C1 segment of cervical spinal cord (tissue), 14 donors: ENCODE data around the gene TMEM156.
"Not testable (repeated sequence)": the region's sequence is repeated elsewhere in the genome, so short reads cannot be mapped to it uniquely, and the experiment has no call there.

Source experiments
- DNase-seq, 14 donors: peaks; one replicate each; lab custom pipeline; 2025; lab: John Stamatoyannopoulos, UW

Gene TMEM156

DNA sequence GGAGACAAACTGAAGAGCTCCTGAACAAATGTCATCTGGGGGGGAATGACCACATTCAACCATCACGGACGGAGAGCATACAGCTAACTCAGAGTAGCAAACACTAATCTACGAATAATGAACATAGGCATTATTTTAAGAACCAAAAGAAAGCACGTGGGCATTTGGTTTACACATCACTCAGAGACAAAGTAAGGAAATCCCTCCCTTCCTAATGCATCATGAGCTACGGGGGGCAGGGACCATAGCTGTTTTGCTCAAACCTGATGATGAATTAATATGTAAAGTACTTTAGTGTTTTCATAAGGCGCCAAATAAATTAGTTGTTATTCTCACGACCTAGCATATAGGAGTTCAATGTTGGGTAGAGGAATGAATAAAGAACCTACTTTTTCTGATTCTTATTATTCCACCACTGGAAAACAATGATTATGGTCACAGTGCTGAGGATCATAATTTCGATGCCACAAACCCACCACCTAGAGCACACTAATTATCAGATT lies 11.7 kb upstream of the TMEM156 start:
- DNase-seq: peak in 2 of 14 donors; percentile 6 to 33

- DNase-seq: peak in 2 of 14 donors; percentile 35 to 57
Measured at GRCh38 chr4:39043058-39043860, 11.1 kb upstream of the TMEM156 start.

DNA sequence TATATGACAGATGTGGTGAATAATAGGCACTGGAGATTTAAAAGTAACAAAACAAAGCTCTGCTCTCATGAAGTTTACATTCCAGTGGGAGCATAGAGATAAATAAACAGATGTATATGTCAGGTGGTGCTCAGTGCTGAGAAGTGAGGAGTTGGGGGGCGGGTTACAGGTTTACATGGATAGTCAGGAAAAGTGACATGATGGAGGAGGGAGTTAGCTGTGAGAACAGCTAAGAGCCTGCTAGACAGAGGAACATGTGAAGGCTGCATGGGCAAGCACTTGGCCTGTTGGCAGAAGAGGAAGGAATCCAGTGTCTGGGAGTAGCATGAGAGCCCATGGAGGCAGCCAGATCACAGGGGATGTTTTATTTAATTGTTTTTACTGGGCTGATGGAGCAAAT lies 10.2 kb upstream of the TMEM156 start:
- DNase-seq: peak in 6 of 14 donors; percentile 9 to 41 (median 28)

- no peak for DNase-seq
Measured at GRCh38 chr4:39039108-39039507, 6.9 kb upstream of the TMEM156 start.

DNA sequence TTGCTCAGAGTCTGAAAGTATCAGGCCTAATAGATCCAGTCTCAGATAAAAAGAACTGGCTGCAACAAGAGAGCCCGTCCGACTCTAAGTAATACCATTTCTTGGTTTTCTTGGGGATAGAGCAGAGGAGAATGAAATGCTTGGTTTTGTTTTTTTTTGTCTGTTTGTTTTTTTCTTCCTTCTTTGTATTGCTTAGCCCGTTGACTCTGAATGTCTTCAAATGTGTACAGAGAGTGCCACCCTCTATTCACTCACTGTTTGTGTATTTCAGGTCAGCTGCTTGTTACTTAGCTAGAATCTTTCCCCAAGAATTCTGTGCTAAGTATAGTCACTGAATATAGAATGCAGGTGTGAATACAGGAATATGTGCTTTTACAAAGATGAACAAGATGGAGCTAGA lies 5.7 kb upstream of the TMEM156 start:
- DNase-seq: no peak

- DNase-seq: peak in 1 of 14 donors; percentile 9
Measured at GRCh38 chr4:39037491-39037825, 5.2 kb upstream of the TMEM156 start.

DNA sequence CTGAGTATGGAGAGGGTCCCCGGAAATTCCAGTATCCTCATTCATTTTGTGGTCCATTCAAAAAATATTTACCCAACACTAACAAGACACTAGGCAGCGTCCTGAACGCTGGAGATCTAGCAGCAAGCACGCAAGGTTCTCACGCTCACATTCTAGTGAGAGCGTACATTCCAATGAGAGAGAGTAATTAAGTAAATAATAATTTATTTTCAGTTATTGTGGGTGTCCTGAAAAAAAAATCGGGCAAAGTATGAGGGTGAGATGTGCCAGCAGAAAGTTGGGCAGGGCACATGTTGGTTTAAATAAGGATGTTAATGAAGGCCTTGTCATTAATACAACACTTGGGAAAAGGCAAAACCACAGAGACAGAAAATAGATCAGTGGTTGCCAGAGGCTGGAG lies 4.0 kb upstream of the TMEM156 start:
- no peak for DNase-seq

- DNase-seq: not testable (repeated sequence)
Measured at GRCh38 chr4:39031590-39032020, 604 bp downstream of the TMEM156 start.

DNA sequence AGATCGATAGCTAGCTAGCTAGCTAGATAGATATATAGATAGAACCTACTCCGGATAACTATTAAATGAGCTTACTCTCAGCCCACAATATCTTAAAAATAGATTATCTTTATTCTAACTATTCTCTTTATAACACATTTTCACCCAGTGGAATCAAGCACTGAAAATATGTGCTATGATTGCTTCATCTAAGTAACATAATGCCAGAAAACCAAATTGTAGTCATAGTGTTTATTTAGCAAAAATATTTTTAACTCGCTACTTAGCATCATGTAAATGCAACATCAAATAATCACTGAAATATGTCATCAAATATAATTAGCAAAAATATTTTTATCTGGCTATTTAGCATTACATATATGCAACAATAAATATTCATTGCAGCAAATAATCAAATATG lies 1.5 kb downstream of the TMEM156 start:
- DNase-seq: no peak

DNA sequence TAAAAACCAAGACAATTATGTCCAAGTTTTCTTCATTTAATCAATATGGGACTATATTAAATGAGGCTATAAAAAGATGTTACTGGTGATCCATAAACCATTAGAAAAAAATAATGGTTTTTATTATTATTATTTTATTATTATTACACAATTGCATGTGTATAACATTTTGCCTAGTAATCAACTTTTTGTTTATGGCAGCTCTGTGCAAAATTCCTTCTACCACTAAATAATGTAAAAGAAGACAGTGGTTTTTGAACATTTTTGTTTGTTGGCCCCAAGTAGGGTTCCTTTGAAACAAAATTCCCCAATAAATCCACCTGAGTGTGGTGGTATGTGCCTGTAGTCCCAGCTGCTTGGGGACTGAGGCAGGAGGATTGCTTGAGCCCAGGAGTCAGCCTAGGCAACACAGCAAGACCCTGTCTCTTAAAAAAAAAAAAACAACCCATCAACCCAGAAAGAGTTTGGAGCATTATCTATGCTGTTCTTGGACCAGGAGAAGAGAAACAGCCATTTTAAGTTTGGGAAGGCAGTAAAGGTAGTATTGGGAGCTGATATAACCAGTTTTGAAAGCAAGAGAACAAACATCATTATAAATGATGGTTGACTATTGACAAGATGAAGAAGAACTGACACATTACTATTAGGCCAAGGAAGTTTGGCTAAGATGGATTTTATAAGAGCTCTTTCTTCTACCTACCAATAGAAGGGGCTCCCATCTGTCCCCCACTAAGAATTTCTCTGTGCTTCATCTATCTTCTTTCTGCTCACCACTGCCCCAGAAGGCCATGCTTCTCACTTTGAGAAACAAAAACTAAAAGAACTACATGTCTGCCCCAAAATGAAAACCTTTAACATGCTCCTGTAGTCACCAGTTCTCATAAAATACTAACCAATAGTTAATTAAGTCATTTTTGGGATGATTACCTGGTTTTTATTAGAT lies 2.2 kb downstream of the TMEM156 start:
- no peak for DNase-seq

GRCh38 chr4:39026096-39026495 lies 6.1 kb downstream of the TMEM156 start:
- no peak for DNase-seq

GRCh38 chr4:39025552-39026085 lies 6.6 kb downstream of the TMEM156 start:
- DNase-seq: no peak

DNA sequence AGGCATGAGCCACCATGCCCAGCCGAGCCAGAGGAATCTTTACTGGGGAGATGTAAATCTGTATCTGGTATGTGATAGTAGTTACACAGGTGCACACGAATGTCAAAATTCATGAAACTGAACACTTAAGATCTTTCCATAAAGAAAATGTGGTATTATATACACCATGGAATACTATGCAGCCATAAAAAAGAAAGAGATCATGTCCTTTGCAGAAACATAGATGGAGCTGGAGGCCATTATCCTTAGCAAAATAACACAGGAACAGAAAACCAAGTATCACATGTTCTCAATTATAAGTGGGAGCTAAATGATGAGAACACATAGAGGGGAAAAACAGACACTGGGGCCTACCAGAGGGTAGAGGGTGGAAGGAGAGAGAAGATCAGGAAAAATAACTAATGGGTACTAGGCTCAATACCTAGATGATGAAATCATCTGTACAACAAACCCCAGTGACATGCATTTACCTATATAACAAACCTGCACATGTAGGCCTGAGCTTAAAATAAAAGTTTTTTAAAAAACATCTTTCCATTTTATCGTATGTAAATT lies 7.8 kb downstream of the TMEM156 start:
- no peak for DNase-seq

DNA sequence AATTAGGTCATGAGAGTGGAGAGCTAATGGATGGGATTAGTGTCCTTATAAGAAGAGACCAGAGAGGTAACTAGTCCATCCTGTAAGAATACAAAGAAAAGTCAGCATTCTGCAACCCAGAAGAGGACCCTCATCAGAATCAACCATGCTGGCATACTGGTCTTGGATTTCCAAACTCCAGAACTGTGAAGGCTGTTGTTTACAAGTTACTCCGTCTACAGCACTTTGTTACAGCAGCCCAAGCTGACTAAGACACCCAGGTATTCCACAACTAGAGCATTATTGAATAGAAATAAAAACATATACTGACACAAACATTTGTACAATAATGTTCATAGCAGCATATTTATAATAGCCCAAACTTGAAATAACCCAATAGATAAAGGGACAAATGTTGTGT lies 9.2 kb downstream of the TMEM156 start:
- DNase-seq: no peak

GRCh38 chr4:39022241-39022640 lies 10.0 kb downstream of the TMEM156 start:
- DNase-seq: no peak

DNA sequence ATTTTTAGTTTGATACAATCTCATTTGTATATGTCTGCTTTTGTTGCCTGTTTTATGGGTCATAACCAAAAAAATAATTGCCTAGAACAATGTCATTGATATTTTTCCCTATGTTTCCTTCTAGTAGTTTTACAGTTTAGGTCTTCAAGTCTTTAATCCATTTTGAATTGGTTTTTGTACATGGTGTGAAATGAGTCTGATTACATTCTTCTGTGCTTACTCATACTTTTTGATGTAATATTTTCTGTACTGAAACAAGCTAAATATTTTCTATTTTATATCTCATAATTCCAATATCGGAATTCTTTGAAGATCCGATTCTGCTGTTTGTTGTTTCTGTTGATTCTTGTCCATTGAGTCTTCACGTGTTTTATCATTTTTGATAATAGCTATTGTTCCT lies 10.6 kb downstream of the TMEM156 start:
- DNase-seq: no peak

DNA sequence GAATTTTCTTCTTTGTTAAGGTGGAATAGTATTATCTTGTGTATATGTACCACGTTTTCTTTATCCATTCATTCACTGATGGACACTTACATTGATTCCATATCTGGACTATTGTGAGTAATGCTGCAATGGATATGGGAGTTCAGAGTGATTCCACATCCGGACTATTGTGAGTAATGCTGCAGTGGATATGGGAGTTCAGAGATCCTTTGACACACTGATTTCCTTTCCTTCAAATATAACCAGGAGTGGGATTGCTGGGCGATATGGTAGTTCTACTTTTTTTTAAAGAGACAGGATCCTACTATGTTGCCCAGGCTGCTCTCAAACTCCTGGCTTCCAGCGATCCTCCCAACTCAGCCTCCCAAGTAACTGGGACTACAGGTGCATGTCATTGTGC lies 12.1 kb downstream of the TMEM156 start:
- DNase-seq: no peak

GRCh38 chr4:39014028-39014427 lies 18.2 kb downstream of the TMEM156 start:
- DNase-seq: no peak

GRCh38 chr4:39004758-39005157 lies 27.5 kb downstream of the TMEM156 start:
- no peak for DNase-seq

DNA sequence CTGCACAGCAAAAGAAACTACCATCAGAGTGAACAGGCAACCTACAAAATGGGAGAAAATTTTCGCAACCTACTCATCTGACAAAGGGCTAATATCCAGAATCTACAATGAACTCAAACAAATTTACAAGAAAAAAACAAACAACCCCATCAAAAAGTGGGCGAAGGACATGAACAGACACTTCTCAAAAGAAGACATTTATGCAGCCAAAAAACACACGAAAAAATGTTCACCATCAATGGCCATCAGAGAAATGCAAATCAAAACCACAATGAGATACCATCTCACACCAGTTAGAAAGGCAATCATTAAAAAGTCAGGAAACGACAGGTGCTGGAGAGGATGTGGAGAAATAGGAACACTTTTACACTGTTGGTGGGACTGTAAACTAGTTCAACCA lies 30.2 kb downstream of the TMEM156 start:
- DNase-seq: not testable (repeated sequence)

DNA sequence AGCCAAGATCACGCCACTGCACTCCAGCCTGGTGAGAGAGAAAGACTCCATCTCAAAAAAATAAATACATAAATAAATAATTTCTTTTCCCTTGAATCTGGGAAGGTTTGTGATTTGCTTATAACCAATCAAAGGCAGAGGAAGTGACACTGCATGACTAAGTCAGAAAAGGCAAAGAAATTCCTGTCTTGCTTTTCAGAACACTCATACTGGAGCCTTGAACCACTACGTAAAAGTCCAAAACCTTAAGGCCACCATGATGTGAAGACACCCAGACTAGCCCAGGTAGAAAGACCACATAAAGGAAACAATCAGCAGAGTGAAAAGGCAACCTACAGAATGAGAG lies 36.6 kb downstream of the TMEM156 start:
- DNase-seq: no peak

DNA sequence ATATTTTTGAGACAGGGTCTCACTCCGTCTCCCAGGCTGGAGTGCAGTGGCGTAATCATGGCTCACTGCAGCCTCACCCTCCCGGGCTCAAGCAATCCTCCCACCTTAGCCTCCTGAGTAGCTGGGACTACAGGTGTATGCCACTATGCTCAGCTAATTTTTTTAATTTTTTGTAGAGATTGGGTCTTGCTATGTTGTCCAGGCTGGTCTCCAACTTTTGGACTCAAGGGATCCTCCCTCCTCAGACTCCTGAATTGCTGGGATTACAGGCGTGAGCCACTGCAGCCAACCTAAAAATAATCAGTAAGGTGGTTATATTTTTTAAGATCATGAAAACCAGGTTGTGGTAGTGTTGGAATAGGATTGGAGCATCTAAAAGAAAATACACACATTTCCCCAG lies 38.1 kb downstream of the TMEM156 start:
- no peak for DNase-seq
